Thoracic aorta (tissue), 2 donors: ENCODE measurements around the gene ZNF609. TPM values are rescaled to one million over a fixed set of nuclear protein-coding genes. Genes with fewer than 3 reads are reported as not detected.

ENCODE experiments used
- ATAC-seq: fragments of 150-250 bp; one replicate; pipeline ENCODE4 v1.8.0; 2017; ENCODE audit warnings: low read depth; ENCODE audit not compliant: insufficient number of reproducible peaks, low FRiP score
- DNase-seq: peaks from one replicate; pipeline ENCODE4 v3.0.0-alpha.2; 2020; ENCODE audit warnings: low spot score
- H3K27ac ChIP-seq, 2 donors: fragments of 200-600 bp; sonication (generic); 1 replicate in 1 of 2; 2 replicates in 1 of 2; pipeline ENCODE4 v1.5.1; 2016; ENCODE audit warnings: mild to moderate bottlenecking in 2 of 2, moderate library complexity in 2 of 2
- H3K27me3 ChIP-seq: fragments of 200-600 bp; sonication (generic); replicated peaks from 2 replicates; pipeline ENCODE4 v1.6.0; 2016; ENCODE audit warnings: mild to moderate bottlenecking; ENCODE audit not compliant: insufficient read depth
- H3K36me3 ChIP-seq: fragments of 200-600 bp; sonication (generic); one replicate; pipeline ENCODE4 v1.5.1; 2016
- H3K4me1 ChIP-seq, 2 donors: fragments of 200-600 bp; sonication (generic); 1 replicate in 1 of 2; 2 replicates in 1 of 2; pipeline versions ENCODE4 v1.5.1 to v1.6.0; 2016; ENCODE audit warnings: low read depth in 2 of 2, mild to moderate bottlenecking in 1 of 2; ENCODE audit not compliant: control insufficient read depth in 1 of 2
- H3K4me3 ChIP-seq: fragments of 200-600 bp; sonication (generic); 2 replicates; pipeline ENCODE4 v1.5.1; 2016; ENCODE audit warnings: mild to moderate bottlenecking
- H3K9me3 ChIP-seq: fragments of 200-600 bp; sonication (generic); 2 replicates; pipeline ENCODE4 v1.5.1; 2016
- total RNA-seq, 2 donors: library from RNA; depleted of rRNA; stranded (reverse); fragments of >200 nt; gene quantifications; one replicate each; pipeline versions ENCODE4 v1.1.0 to v1.2.3, GENCODE V29; 2016
- TF ChIP-seq, protein P1 (sequence below): fragments of 200-600 bp; sonication (generic); IDR thresholded peaks from one replicate; pipeline ENCODE4 v1.5.1; 2019; ENCODE audit warnings: antibody characterized with exemption

ZNF609 gene
- total RNA-seq, 2 donors from 2014 or later, result 25.2 to 38.8 TPM

- no peak for ATAC-seq
- DNase-seq, result no peak
- Histone ChIP-seq H3K36me3 (no peaks in the 10 kb centered on the region), H3K4me3 (no peak overlapping the region), H3K27me3 (no peaks in the 10 kb centered on the region), H3K9me3 (no peaks in the 10 kb centered on the region), H3K27ac (no peak overlapping the region), H3K4me1 (no peaks in the 10 kb centered on the region)
- TF ChIP-seq, protein P1, sequence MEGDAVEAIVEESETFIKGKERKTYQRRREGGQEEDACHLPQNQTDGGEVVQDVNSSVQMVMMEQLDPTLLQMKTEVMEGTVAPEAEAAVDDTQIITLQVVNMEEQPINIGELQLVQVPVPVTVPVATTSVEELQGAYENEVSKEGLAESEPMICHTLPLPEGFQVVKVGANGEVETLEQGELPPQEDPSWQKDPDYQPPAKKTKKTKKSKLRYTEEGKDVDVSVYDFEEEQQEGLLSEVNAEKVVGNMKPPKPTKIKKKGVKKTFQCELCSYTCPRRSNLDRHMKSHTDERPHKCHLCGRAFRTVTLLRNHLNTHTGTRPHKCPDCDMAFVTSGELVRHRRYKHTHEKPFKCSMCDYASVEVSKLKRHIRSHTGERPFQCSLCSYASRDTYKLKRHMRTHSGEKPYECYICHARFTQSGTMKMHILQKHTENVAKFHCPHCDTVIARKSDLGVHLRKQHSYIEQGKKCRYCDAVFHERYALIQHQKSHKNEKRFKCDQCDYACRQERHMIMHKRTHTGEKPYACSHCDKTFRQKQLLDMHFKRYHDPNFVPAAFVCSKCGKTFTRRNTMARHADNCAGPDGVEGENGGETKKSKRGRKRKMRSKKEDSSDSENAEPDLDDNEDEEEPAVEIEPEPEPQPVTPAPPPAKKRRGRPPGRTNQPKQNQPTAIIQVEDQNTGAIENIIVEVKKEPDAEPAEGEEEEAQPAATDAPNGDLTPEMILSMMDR, result no peak
Measured at GRCh38 chr15:64667736-64668161, 207.4 kb downstream of the ZNF609 start.

GRCh38 chr15:64673866-64674265, 213.5 kb downstream of the ZNF609 start:
- H3K36me3 ChIP-seq, result peaks cover 16% of the 10 kb centered on the region

DNA sequence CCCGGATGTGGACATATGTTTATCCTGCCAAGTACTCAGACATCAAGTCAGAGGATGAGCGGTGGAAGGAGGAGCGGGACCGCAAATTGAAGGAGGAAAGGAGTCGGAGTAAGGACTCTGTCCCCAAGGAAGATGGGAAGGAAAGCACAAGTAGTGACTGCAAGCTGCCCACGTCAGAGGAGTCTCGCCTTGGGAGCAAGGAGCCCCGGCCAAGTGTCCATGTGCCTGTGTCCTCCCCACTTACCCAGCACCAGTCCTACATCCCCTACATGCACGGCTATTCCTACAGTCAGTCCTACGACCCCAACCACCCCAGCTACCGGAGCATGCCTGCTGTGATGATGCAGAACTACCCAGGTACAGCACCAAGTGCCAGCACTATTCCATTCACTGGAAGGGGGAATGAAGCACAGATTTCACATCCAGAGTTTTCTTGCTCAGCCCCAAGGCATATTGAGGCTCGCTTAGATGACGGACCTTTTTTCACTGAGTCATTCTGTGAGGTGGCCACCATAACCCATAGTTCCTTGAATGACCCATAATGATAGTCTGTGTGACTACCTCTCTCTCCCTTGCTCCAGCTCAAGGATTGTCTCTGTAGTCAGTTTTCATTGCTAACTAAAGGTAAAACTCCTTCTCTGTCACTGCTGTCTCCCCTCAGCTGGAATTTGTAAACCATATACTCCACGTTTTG, 217.9 kb downstream of the ZNF609 start:
- Histone ChIP-seq H3K36me3 (peaks cover 38% of the 10 kb centered on the region), H3K27ac (no peak overlapping the region), H3K9me3 (no peaks in the 10 kb centered on the region), H3K27me3 (no peaks in the 10 kb centered on the region), H3K4me1 (no peaks in the 10 kb centered on the region), H3K4me3 (no peak overlapping the region)
- TF ChIP-seq, protein P1, result no peak
- ATAC-seq (no peak), DNase-seq (no peak)

More at GRCh38 chr15:64673866-64674265, 213.5 kb downstream of the ZNF609 start:
- TF ChIP-seq, protein P1, result no peak
- Histone ChIP-seq H3K4me3 (no peak overlapping the region), H3K4me1 (no peaks in the 10 kb centered on the region), H3K27me3 (no peaks in the 10 kb centered on the region), H3K9me3 (no peaks in the 10 kb centered on the region), H3K27ac (no peak overlapping the region)
- ATAC-seq (no peak), DNase-seq (no peak)

GRCh38 chr15:64680097-64680496, 219.7 kb downstream of the ZNF609 start:
- ATAC-seq (no peak), DNase-seq (no peak)
- peaks cover 26% of the 10 kb centered on the region for H3K36me3 ChIP-seq
- H3K27me3 ChIP-seq, result no peaks in the 10 kb centered on the region
- H3K4me3 ChIP-seq, result no peak overlapping the region
- H3K27ac ChIP-seq, result no peak overlapping the region
- H3K4me1 ChIP-seq, result no peaks in the 10 kb centered on the region
- no peaks in the 10 kb centered on the region for H3K9me3 ChIP-seq
- TF ChIP-seq, protein P1, result no peak

GRCh38 chr15:64681424-64682024, 221.1 kb downstream of the ZNF609 start:
- H3K27me3 ChIP-seq, result no peaks in the 10 kb centered on the region
- H3K4me3 ChIP-seq, result no peak overlapping the region
- ATAC-seq, result no peak
- peaks cover 26% of the 10 kb centered on the region for H3K36me3 ChIP-seq
- H3K9me3 ChIP-seq, result no peaks in the 10 kb centered on the region
- no peaks in the 10 kb centered on the region for H3K4me1 ChIP-seq
- TF ChIP-seq, protein P1, result peak; percentile 54
- no peak for DNase-seq
- H3K27ac ChIP-seq, result no peak overlapping the region
